Parathyroid adenoma (tissue), 2 donors: ENCODE measurements around the gene GPR183.

Experiments used
- H2AFZ ChIP-seq: fragments of 300-600 bp; sonication (generic); one replicate; pipeline ENCODE4 v1.7.0; 2017; ENCODE audit warnings: antibody characterized with exemption, mild to moderate bottlenecking
- H3K27ac ChIP-seq: fragments of 300-600 bp; sonication (generic); one replicate; pipeline ENCODE4 v1.7.0; 2017
- H3K27me3 ChIP-seq: fragments of 300-600 bp; sonication (generic); one replicate; pipeline ENCODE4 v1.7.0; 2017; ENCODE audit warnings: low read length; ENCODE audit not compliant: control insufficient read depth, insufficient read depth
- H3K36me3 ChIP-seq: fragments of 300-600 bp; sonication (generic); one replicate; pipeline ENCODE4 v1.7.0; 2017; ENCODE audit warnings: low read length; ENCODE audit not compliant: control insufficient read depth, insufficient read depth
- H3K4me1 ChIP-seq: fragments of 300-600 bp; sonication (generic); one replicate; pipeline ENCODE4 v1.7.0; 2017; ENCODE audit warnings: control low read depth
- H3K4me2 ChIP-seq: fragments of 300-600 bp; sonication (generic); one replicate; pipeline ENCODE4 v1.7.0; 2017; ENCODE audit warnings: low read length
- H3K4me3 ChIP-seq: fragments of 300-600 bp; sonication (generic); one replicate; pipeline ENCODE4 v1.7.0; 2017; ENCODE audit warnings: low read depth, low read length
- H3K79me2 ChIP-seq: fragments of 300-600 bp; sonication (generic); one replicate; pipeline ENCODE4 v1.7.0; 2017; ENCODE audit warnings: control low read depth
- H3K9ac ChIP-seq: fragments of 300-600 bp; sonication (generic); one replicate; pipeline ENCODE4 v1.7.0; 2017; ENCODE audit warnings: mild to moderate bottlenecking
- H3K9me3 ChIP-seq: fragments of 300-600 bp; sonication (generic); one replicate; pipeline ENCODE4 v1.7.0; 2017; ENCODE audit warnings: low read length; ENCODE audit not compliant: control insufficient read depth
- TF ChIP-seq, protein P1 (sequence below): fragments of 300-600 bp; sonication (generic); IDR thresholded peaks from one replicate; pipeline ENCODE4 v1.7.0; 2017; ENCODE audit warnings: antibody characterized with exemption, mild to moderate bottlenecking
- donor health status: primary hyperparathyroidism.

The GPR183 gene

DNA sequence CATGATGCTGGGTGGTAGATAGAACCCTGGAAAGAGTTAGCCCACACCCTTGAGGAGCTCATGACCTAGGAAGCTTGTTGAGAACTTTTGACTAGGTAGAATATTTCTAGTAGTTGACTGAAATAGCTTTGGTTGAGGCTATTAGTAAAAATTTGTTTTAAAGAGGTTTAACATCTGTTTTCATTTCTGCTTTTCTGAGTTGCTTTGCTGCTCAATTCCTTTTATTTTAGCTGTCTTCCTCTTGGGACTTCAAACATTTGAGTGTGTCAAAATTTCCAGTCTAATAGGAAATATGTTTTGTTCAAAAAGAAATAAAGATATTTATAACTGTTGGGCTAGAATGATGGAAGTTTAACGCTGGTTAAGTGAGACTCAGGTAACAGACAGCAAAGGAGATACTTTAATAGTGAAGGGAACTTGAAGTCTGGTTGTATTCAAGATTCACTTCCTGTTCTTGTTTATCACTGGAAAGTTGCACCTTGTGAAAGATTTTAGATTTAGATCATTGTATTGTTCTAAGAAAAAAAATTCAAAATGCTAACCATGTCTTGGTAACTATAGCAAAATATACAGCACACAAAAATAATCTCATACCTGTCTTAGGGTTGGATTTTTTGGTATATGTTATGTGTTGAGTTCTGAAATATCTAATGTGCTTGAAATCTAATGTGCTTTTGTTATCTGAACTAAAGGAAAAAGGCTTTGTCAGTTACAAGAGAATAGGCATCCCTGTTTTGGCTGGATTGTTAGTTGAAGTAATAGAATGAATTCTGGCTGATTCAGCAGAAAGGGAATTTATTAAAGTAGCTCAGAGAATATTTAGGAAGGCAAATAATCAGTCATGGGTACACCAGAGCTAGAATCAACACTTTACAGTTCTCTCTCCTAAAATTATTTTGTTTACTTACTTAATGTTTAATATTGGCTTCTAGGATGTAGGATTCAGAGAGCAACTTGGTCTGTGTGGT is 24.7 kb downstream of the GPR183 start:
- no peak overlapping the region for H2AFZ ChIP-seq
- TF ChIP-seq, protein P1, sequence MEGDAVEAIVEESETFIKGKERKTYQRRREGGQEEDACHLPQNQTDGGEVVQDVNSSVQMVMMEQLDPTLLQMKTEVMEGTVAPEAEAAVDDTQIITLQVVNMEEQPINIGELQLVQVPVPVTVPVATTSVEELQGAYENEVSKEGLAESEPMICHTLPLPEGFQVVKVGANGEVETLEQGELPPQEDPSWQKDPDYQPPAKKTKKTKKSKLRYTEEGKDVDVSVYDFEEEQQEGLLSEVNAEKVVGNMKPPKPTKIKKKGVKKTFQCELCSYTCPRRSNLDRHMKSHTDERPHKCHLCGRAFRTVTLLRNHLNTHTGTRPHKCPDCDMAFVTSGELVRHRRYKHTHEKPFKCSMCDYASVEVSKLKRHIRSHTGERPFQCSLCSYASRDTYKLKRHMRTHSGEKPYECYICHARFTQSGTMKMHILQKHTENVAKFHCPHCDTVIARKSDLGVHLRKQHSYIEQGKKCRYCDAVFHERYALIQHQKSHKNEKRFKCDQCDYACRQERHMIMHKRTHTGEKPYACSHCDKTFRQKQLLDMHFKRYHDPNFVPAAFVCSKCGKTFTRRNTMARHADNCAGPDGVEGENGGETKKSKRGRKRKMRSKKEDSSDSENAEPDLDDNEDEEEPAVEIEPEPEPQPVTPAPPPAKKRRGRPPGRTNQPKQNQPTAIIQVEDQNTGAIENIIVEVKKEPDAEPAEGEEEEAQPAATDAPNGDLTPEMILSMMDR: no peak
- H3K4me2 ChIP-seq: no peak overlapping the region
- peaks cover 2% of the 10 kb centered on the region for H3K79me2 ChIP-seq
- H3K9me3 ChIP-seq: no peaks in the 10 kb centered on the region
- H3K36me3 ChIP-seq: no peaks in the 10 kb centered on the region
- H3K27ac ChIP-seq: no peak overlapping the region
- no peaks in the 10 kb centered on the region for H3K4me1 ChIP-seq
- H3K4me3 ChIP-seq: no peak overlapping the region
- H3K9ac ChIP-seq: no peak overlapping the region
- no peaks in the 10 kb centered on the region for H3K27me3 ChIP-seq

DNA sequence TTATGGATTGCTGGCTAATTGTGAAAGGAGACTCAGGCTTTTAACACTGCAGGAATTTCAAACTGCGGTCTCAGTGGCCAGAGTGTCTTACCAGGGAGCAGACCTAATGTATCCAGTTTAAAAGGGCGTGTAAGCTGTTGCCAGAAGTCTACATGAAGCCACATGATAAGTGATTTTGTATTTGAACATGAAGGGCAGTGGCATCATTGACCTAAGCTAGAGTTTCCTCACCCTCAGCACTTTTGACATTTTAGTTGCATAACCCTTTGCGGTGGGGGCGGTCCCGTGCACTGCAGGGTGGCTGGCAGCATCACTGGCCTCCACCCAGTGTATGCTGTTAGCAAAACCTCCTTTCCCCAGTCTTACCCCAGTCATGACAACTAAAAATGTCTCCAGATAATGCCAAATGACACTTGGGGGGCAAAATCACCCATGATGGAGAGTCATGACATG is 25.4 kb downstream of the GPR183 start:
- H3K4me2 ChIP-seq: no peak overlapping the region
- no peak overlapping the region for H2AFZ ChIP-seq
- H3K4me3 ChIP-seq: no peak overlapping the region
- H3K4me1 ChIP-seq: no peaks in the 10 kb centered on the region
- TF ChIP-seq, protein P1: no peak
- no peak overlapping the region for H3K9ac ChIP-seq
- H3K27me3 ChIP-seq: no peaks in the 10 kb centered on the region
- no peak overlapping the region for H3K27ac ChIP-seq
- peaks cover 2% of the 10 kb centered on the region for H3K79me2 ChIP-seq
- H3K9me3 ChIP-seq: no peaks in the 10 kb centered on the region
- H3K36me3 ChIP-seq: no peaks in the 10 kb centered on the region

DNA sequence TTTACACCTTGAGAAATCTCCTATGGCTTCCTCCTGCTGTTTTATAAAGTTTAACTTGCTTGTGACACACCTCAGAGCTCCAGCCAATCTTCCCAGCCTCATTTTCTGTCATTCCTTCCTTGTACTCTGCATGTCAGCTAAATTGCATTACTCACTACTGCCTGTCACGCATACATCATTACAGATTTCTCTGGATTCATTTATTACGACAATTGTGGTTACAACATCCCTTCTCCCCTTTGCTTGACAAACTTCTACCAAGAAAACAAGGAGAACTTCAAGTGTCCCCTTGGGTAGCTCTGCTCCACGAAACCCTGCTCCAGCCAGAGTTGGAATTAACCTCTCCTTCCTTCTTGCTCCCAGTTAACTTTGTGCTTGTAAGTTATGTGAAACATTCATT is 27.0 kb downstream of the GPR183 start:
- H3K9ac ChIP-seq: no peak overlapping the region
- H3K79me2 ChIP-seq: peaks cover 6% of the 10 kb centered on the region
- no peaks in the 10 kb centered on the region for H3K27me3 ChIP-seq
- TF ChIP-seq, protein P1: no peak
- no peak overlapping the region for H3K4me2 ChIP-seq
- H3K9me3 ChIP-seq: no peaks in the 10 kb centered on the region
- H3K36me3 ChIP-seq: no peaks in the 10 kb centered on the region
- no peak overlapping the region for H3K4me3 ChIP-seq
- no peak overlapping the region for H3K27ac ChIP-seq
- no peak overlapping the region for H2AFZ ChIP-seq
- H3K4me1 ChIP-seq: no peaks in the 10 kb centered on the region

DNA sequence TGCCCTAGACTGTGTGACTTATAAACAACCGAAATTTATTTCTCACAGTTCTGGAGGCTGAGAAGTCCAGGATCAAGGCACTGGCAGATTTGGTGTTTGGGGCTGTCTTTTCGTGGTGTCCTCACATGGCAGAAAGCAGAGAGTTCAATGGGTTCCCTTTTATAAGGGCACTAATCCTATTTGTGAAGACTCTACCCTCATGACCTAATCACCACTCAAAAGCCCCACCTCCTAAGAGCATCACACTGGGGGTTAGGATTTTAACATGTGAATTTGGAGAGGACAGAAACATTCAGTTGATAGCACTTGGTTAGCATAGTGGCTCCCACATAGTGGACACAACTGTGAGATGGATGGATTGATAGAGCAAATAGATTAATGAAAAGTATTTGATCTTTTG is 27.6 kb downstream of the GPR183 start:
- Histone ChIP-seq H3K36me3 (no peaks in the 10 kb centered on the region), H3K27me3 (no peaks in the 10 kb centered on the region), H3K27ac (no peak overlapping the region), H3K4me3 (no peak overlapping the region), H3K4me2 (no peak overlapping the region), H2AFZ (no peak overlapping the region), H3K79me2 (peaks cover 9% of the 10 kb centered on the region), H3K9ac (no peak overlapping the region), H3K4me1 (no peaks in the 10 kb centered on the region), H3K9me3 (no peaks in the 10 kb centered on the region)
- TF ChIP-seq, protein P1: no peak

DNA sequence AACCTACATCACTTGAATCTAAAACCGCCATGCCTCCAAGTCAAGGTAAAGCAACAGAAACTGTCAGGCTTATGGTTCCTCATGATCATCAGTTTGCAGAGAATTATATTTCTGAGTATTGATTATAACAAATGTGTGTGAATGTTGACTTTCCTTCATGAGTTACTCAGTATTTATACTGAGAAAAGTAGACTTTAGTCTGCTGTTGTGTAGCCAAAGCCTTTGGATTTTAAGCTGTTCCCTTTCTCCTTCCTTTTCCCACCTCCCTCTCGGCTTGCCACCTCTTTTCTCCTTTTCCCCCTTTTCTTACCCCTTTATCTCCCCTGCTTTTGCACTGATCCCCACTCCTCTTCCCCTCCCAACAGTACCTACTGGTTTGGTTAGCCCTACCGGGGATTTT is 28.4 kb downstream of the GPR183 start:
- H3K27ac ChIP-seq: no peak overlapping the region
- no peak overlapping the region for H3K4me2 ChIP-seq
- TF ChIP-seq, protein P1: no peak
- H3K4me1 ChIP-seq: no peaks in the 10 kb centered on the region
- no peak overlapping the region for H3K9ac ChIP-seq
- no peak overlapping the region for H2AFZ ChIP-seq
- no peaks in the 10 kb centered on the region for H3K36me3 ChIP-seq
- H3K9me3 ChIP-seq: no peaks in the 10 kb centered on the region
- H3K27me3 ChIP-seq: no peaks in the 10 kb centered on the region
- peaks cover 9% of the 10 kb centered on the region for H3K79me2 ChIP-seq
- no peak overlapping the region for H3K4me3 ChIP-seq
